ENCODE measurements around the gene ZNF324. TPM values are rescaled to one million over a fixed set of nuclear protein-coding genes. Genes with fewer than 3 reads are reported as not detected.

ZNF324 gene
- total and polyA plus RNA-seq, 2 of the 13 experiments (the other 11 are each of a cell fraction or from before 2014, with no cell fraction given) = 1.1 to 4.7 TPM

DNA sequence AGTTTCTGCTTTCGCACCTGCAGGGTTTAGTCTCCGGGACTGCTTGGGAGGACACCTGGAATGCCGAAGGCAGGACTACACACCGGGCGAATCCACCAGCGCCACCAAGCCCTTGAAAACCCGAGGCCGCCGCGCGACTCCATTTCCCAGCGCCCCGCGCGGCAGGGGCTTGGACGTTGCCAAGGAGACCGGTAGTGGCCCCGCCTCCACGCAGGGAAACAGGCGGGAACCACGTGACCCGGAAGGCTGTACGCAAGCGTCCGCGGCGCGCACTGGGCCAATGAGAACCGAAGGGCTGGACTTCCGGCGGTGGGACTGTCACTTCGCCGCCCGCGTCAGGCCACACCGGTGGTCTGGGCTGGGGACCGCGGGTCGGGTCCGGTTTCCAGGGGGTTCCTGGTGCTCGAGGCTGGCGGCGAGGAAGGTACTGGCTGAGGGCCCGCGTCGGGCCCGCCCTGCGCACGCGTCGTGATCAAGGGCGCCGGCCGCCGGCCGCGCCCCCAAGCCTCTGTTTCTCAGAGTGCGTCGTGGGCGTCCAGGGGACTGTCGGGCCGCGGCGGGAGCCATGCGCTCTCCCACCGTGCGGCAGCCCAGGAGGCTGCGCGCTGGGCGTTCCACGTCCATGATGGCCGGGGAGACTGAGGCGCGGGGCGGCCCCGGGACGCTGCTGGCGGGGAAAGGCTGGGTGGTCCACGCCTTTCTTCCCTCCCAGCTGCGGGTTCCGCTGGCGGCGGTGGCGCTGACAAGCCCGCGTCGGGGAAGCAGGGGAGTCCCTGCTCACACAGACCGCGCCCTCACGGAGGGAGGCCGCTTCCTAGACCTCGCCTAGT lies at the start of gene ZNF324 (continued):
- TF ChIP-seq, protein P1, sequence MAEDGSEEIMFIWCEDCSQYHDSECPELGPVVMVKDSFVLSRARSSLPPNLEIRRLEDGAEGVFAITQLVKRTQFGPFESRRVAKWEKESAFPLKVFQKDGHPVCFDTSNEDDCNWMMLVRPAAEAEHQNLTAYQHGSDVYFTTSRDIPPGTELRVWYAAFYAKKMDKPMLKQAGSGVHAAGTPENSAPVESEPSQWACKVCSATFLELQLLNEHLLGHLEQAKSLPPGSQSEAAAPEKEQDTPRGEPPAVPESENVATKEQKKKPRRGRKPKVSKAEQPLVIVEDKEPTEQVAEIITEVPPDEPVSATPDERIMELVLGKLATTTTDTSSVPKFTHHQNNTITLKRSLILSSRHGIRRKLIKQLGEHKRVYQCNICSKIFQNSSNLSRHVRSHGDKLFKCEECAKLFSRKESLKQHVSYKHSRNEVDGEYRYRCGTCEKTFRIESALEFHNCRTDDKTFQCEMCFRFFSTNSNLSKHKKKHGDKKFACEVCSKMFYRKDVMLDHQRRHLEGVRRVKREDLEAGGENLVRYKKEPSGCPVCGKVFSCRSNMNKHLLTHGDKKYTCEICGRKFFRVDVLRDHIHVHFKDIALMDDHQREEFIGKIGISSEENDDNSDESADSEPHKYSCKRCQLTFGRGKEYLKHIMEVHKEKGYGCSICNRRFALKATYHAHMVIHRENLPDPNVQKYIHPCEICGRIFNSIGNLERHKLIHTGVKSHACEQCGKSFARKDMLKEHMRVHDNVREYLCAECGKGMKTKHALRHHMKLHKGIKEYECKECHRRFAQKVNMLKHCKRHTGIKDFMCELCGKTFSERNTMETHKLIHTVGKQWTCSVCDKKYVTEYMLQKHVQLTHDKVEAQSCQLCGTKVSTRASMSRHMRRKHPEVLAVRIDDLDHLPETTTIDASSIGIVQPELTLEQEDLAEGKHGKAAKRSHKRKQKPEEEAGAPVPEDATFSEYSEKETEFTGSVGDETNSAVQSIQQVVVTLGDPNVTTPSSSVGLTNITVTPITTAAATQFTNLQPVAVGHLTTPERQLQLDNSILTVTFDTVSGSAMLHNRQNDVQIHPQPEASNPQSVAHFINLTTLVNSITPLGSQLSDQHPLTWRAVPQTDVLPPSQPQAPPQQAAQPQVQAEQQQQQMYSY (CRISPR knock-in tag; IDR thresholded peaks at IDR 0.05) = peak; percentile 43; the same call in 1 of the 2 replicates
- TF ChIP-seq HES4 (CRISPR knock-in tag; IDR thresholded peaks at IDR 0.05; ENCODE audit: borderline replicate concordance) (no peak), CC2D1A (CRISPR knock-in tag; IDR thresholded peaks at IDR 0.05) (no peak), MBNL3 (CRISPR knock-in tag; conservative IDR thresholded peaks at IDR 0.05) (no peak), SMAD3 (CRISPR knock-in tag; IDR thresholded peaks at IDR 0.05) (no peak), NR2F6 (IDR thresholded peaks at IDR 0.05) (no peak), NR2F6 (CRISPR knock-in tag; IDR thresholded peaks at IDR 0.05) (no peak; the same call in 1 of the 2 replicates), CBFB (CRISPR knock-in tag; IDR thresholded peaks at IDR 0.05) (no peak), HOXA5 (CRISPR knock-in tag; IDR thresholded peaks at IDR 0.05) (peak; percentile 85), ZC3H4 (CRISPR knock-in tag; IDR thresholded peaks at IDR 0.05; ENCODE audit: borderline replicate concordance) (no peak), HDAC1 (CRISPR knock-in tag; IDR thresholded peaks at IDR 0.05) (peak; percentile 89), ZNF652 (CRISPR knock-in tag; IDR thresholded peaks at IDR 0.05; ENCODE audit: borderline replicate concordance, low read depth) (no peak), ZNF577 (CRISPR knock-in tag; IDR thresholded peaks at IDR 0.05; ENCODE audit: borderline replicate concordance, low read depth) (no peak), SMAD1 (CRISPR knock-in tag; IDR thresholded peaks at IDR 0.05; ENCODE audit: borderline replicate concordance, low read depth) (no peak)
- TF ChIP-seq, protein P2, sequence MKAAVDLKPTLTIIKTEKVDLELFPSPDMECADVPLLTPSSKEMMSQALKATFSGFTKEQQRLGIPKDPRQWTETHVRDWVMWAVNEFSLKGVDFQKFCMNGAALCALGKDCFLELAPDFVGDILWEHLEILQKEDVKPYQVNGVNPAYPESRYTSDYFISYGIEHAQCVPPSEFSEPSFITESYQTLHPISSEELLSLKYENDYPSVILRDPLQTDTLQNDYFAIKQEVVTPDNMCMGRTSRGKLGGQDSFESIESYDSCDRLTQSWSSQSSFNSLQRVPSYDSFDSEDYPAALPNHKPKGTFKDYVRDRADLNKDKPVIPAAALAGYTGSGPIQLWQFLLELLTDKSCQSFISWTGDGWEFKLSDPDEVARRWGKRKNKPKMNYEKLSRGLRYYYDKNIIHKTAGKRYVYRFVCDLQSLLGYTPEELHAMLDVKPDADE (CRISPR knock-in tag; IDR thresholded peaks at IDR 0.05) = no peak
- TF ChIP-seq, protein P3, sequence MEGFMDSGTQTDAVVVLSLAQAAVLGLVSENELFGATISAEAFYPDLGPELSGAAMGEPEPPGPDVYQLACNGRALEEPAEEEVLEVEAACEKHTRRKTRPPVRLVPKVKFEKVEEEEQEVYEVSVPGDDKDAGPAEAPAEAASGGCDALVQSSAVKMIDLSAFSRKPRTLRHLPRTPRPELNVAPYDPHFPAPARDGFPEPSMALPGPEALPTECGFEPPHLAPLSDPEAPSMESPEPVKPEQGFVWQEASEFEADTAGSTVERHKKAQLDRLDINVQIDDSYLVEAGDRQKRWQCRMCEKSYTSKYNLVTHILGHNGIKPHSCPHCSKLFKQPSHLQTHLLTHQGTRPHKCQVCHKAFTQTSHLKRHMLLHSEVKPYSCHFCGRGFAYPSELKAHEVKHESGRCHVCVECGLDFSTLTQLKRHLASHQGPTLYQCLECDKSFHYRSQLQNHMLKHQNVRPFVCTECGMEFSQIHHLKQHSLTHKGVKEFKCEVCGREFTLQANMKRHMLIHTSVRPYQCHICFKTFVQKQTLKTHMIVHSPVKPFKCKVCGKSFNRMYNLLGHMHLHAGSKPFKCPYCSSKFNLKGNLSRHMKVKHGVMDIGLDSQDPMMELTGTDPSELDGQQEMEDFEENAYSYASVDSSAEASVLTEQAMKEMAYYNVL (CRISPR knock-in tag; IDR thresholded peaks at IDR 0.05; ENCODE audit: borderline replicate concordance) = no peak
